ENCODE data around the gene SLC47A1.
"Not testable (repeated sequence)": the region's sequence is repeated elsewhere in the genome, so short reads cannot be mapped to it uniquely, and the experiment has no call there.

The SLC47A1 gene

GRCh38 chr17:19558946-19559345 lies 25.3 kb downstream of the SLC47A1 start:
- DNase-seq: no peak

DNA sequence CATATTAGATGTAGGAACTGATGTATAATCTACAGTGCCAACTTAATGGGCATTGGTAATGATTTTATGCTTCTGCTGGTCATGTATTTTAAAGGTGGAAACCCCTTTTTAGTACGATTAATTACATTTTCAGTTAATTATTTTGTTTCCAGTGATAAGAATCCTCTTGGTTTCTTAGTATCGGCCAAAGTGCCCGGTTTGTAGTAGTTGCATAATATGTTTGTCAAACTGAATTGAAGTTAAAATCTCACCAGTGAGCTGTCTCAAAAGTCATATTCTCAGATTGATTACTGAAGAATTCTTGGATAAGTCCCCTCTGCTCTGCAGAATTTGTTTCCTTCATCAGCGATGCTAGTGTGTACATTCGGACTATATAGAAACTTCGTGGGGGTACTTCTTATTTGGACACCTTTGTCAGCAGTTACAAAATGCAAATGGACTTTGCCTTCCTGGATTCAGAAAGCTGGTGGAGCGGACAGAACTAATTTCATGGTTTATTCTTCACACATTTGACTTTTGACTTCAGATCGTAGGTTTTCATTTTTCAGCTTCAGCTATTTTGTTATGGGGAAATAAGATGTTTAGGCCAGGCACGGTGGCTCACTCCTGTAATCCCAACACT lies 28.2 kb downstream of the SLC47A1 start:
- no peak for DNase-seq

GRCh38 chr17:19565817-19566575 lies 32.3 kb downstream of the SLC47A1 start:
- no peak for DNase-seq

DNA sequence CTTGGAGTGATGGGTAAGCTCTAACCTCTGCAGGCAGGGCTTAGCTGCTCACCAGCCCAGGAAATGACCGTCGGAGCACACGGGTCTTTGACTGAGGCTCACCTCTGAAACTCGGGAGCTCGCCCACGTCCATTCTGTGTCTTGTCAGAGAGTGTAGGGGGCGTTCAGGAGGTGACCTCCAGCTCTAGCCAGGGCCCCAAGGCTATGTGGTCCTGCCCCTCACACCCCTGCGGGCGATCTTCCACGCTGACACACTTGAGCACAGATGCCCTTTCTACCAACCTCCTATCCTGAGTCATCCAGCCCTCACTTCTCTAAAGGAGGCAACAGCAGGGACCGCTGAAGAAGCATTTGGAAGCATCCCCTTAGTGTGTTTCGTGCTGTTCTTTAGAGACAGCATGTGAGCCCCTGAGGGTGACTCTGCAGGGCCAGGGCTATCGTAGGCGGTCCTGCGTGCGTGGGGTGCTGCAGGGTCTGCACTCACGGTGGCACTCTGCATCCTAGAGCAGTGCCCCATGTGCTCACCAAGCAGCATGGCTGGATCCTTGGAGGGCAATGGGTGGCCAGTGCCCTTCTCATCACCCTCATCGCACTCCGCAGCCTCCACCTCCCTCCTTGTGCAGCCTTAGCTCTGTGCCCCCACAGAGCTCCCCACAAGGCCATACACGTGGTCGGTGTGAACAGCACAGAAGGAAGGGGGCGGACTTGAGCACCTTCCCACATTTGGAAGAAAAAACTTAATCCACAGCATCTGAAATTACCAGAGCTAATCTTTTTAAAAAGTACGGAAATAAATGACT lies 33.8 kb downstream of the SLC47A1 start:
- DNase-seq: no peak

GRCh38 chr17:19568016-19568350 lies 34.3 kb downstream of the SLC47A1 start:
- DNase-seq: no peak

GRCh38 chr17:19569785-19570543 lies 36.3 kb downstream of the SLC47A1 start:
- no peak for DNase-seq

DNA sequence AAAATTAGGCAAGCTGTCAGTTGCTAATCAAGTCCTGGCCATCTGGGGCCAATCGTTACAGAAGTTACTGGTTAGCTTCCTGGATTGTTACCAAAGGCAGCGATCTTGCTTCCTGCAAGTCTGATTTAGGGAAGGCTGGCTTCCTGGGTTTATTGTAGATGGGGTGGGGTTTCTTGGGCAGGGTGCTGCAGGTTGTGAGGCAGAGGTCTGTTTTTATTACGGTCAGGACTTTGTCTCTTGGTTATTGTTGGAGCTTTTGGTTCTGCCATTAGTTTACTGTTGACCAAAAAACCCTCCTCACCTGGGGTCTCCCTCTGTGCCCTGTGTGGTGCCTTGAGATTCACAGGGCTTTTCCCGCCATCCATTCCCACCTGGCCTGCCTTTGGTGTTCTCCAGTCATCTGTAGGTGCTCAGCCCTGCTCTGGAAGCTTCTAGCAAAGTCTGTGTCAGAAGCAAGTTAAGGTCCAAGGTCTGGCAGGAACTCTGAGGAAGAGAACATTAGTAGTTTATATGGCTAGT lies 36.9 kb downstream of the SLC47A1 start:
- DNase-seq: no peak

DNA sequence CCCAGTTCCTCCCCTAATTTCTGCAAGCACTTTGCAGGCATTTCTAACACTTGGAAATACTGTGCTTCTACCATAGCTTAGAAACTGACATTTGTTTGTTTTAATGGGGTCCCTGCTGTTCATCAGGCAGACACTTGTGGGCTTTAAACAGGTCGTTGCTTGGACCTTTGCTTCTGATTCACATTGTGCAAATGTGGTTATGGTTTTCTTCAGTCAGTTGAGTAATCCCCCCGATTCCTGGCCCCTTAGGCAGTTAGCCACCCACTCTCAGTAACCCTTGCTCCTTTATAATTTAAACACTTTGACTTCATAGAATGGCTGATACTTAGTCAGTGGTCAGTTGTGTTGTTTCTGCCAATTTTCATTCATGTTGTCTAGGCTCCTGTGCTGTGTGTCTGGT lies 39.4 kb downstream of the SLC47A1 start:
- DNase-seq: no peak

GRCh38 chr17:19574956-19575355 lies 41.3 kb downstream of the SLC47A1 start:
- no peak for DNase-seq

- no peak for DNase-seq
Observed at GRCh38 chr17:19578545-19578944, 44.9 kb downstream of the SLC47A1 start.

DNA sequence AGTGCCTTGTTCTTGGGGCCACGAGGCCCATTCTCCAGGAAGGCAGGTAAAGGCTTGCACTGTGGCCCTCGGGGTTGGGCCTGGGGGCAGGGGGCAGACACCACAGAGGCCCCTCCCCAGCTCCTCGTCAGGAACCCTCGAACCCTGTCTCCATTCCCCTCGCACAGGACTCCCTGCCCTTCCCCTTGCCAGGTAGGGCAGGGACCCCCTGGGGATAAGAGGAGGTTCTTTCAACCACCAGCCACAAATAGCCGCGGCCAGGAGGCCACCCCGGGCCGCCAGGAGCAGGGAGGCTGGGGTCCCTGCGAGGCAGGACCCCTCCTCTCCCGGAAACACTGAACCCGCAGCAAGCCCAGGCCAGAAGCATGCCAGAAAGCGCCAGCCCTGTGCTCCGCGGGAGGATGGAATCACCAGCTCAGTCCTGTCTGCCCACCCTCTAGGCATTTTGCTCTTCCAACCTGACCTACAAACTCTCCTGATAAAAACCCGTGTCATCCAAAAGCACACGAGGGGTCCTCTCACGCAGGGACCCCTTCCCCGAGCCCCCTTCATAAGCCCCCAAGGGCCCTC lies 45.6 kb downstream of the SLC47A1 start:
- no peak for DNase-seq

GRCh38 chr17:19579867-19580565 lies 46.4 kb downstream of the SLC47A1 start:
- DNase-seq: no peak

DNA sequence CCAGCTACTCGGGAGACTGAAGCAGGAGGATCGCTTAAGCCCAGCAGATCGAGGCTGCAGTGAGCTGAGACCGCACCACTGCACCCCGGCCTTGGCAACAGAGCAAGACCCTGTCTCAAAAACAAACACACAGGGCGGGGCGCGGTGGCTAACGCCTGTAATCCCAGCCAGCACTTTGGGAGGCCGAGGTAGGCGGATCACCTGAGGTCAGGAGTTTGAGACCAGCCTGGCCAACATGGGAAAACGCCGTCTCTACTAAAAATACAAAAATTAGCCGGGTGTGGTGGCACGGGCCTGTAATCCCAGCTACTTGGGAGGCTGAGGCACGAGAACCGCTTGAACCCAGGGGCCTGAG lies 46.9 kb downstream of the SLC47A1 start:
- not testable (repeated sequence) for DNase-seq

GRCh38 chr17:19582152-19582551 lies 48.5 kb downstream of the SLC47A1 start:
- DNase-seq: not testable (repeated sequence)

GRCh38 chr17:19583871-19584270 lies 50.2 kb downstream of the SLC47A1 start:
- DNase-seq: no peak

GRCh38 chr17:19590451-19590850 lies 56.8 kb downstream of the SLC47A1 start:
- no peak for DNase-seq

DNA sequence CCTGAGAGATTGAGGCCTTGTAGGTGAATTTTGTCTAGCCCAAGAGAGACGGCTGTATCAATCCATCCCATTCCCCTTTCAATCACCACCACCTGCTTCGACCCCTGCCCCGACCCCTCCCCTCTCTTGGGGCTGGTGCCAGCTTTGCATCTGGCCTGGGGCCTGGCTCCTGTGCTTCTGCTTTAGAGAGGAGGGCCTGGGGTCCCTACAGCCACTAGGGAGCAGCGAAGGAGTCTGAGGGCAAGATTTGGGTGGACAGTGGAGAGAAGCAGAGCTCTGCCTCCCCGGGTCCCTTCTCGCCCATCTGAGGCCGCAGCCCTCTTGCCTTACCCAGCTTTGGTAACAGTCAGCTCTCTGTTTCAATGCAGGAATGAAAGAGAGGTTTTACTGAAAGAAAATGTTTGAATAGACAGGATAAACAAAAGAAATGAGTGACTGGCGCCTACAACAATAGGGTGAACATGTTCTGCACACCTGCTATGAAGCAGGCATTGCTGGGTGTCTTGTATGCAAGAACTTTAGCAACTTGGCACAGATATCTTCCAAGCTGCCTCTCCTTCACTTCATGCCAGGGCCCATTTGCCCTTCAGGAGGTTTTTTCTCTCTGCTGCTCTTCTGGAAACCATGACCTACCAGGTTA lies 57.4 kb downstream of the SLC47A1 start:
- DNase-seq: no peak

DNA sequence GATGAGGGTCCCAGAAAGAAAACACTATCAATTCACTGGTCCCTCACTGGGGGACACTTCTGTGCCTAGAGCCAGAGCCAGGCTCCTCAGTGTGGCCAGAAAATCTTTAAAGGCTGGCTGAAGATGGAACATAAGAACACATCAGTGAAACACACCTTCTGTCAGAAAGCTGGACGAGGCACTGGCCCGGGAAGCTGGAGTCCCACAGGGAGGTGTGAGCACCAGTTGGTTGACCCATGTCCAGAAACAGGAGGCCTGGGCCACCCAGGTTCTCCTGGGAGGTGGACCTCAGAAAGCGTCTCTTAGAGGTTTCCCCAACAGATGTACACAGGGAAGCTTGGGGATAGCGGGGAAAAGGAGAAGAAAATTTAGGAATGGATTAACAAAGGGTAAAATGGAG lies 58.7 kb downstream of the SLC47A1 start:
- no peak for DNase-seq

- no peak for DNase-seq
Observed at GRCh38 chr17:19596869-19597268, 63.2 kb downstream of the SLC47A1 start.

- no peak for DNase-seq
Observed at GRCh38 chr17:19610311-19610710, 76.7 kb downstream of the SLC47A1 start.

DNA sequence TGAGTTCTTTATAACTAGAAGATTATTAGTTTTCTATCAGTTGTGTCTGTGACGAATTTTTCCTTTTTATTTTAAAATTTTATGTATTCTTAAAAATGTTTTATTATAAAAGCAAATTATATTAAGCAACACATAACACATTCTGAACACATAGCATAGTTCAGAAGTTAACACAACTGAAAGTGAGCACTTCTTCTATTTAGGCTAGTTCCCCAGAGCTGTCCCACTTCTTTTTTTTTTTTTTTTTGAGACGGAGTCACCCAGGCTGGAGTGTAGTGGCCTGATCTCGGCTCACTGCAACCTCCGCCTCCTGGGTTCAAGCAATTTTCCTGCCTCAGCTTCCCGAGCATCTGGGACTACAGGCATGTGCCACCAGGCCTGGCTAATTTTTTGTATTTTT lies 77.2 kb downstream of the SLC47A1 start:
- no peak for DNase-seq

- DNase-seq: no peak
Observed at GRCh38 chr17:19613979-19614378, 80.3 kb downstream of the SLC47A1 start.

Data from NCI-H2171 (cell line).